CD14-positive monocyte (primary cell): Measurements from ENCODE around the gene MINDY3. TPM values are rescaled to one million over a fixed set of nuclear protein-coding genes. Genes with fewer than 3 reads are reported as not detected.

Source experiments
- DNase-seq, 3 donors: peaks; one replicate each; pipeline ENCODE4 v3.0.0-alpha.2; 2011 to 2022
- H2AFZ ChIP-seq: 2 replicates; pipeline ENCODE4 v1.6.0; 2012; ENCODE audit warnings: mild to moderate bottlenecking, low read depth, low read length, inconsistent platforms; ENCODE audit not compliant: insufficient read depth, poor library complexity, severe bottlenecking
- H3K27ac ChIP-seq, 2 donors: 1 replicate in 1 of 2; 2 replicates in 1 of 2; pipeline ENCODE4 v1.5.1; 2012 to 2013; ENCODE audit warnings: low read length in 2 of 2, control low read depth in 1 of 2, inconsistent platforms in 1 of 2, low read depth in 1 of 2, mild to moderate bottlenecking in 1 of 2
- H3K27me3 ChIP-seq, 2 donors: one replicate each; pipeline versions ENCODE4 v1.6.0 to v1.6.1; 2011 to 2013; ENCODE audit warnings: low read length in 2 of 2; ENCODE audit not compliant: control insufficient read depth in 2 of 2, insufficient read depth in 2 of 2
- H3K36me3 ChIP-seq, 2 donors: replicated peaks in 1 of 2; 1 replicate in 1 of 2; 2 replicates in 1 of 2; pipeline versions ENCODE4 v1.5.1 to v1.6.1; 2012 to 2013; ENCODE audit warnings: low read length in 2 of 2, control low read depth in 1 of 2, inconsistent platforms in 1 of 2, mild to moderate bottlenecking in 1 of 2; ENCODE audit not compliant: insufficient read depth in 2 of 2, control insufficient read depth in 1 of 2
- H3K4me1 ChIP-seq, 2 donors: 1 replicate in 1 of 2; 2 replicates in 1 of 2; pipeline versions ENCODE4 v1.5.1 to v1.6.1; 2012 to 2013; ENCODE audit warnings: low read length in 2 of 2, control low read depth in 1 of 2, inconsistent platforms in 1 of 2, mild to moderate bottlenecking in 1 of 2, moderate library complexity in 1 of 2; ENCODE audit not compliant: insufficient read depth in 2 of 2, control insufficient read depth in 1 of 2
- H3K4me2 ChIP-seq: replicated peaks from 2 replicates; pipeline ENCODE3; 2012; ENCODE audit warnings: low read length, moderate library complexity, mild to moderate bottlenecking; ENCODE audit not compliant: poor library complexity, severe bottlenecking; ENCODE audit errors: extremely low read depth
- H3K4me3 ChIP-seq, 3 experiments: fragments of 200-600 bp in 1 of 3; sonication (generic) in 1 of 3; replicated peaks in 1 of 3; 1 replicate in 2 of 3; 2 replicates in 1 of 3; pipeline ENCODE4 v1.5.1; 2011 to 2013; ENCODE audit warnings: low read length in 3 of 3, mild to moderate bottlenecking in 3 of 3, control low read depth in 2 of 3, low read depth in 2 of 3, inconsistent platforms in 1 of 3, moderate library complexity in 1 of 3
- H3K79me2 ChIP-seq: 2 replicates; pipeline ENCODE4 v1.6.0; 2012; ENCODE audit warnings: mild to moderate bottlenecking, control low read depth, inconsistent platforms, low read length, moderate library complexity; ENCODE audit not compliant: insufficient read depth
- H3K9ac ChIP-seq: 2 replicates; pipeline ENCODE4 v1.6.0; 2017; ENCODE audit warnings: low read length, mild to moderate bottlenecking; ENCODE audit not compliant: insufficient read depth, poor library complexity, severe bottlenecking
- H3K9me3 ChIP-seq, 2 donors: replicated peaks in 1 of 2; 1 replicate in 1 of 2; 2 replicates in 1 of 2; pipeline versions ENCODE4 v1.5.1 to v1.6.1; 2012 to 2013; ENCODE audit warnings: low read length in 2 of 2, control low read depth in 1 of 2; ENCODE audit not compliant: control insufficient read depth in 1 of 2, insufficient read depth in 1 of 2
- H4K20me1 ChIP-seq: 2 replicates; pipeline ENCODE4 v1.6.0; 2012; ENCODE audit warnings: mild to moderate bottlenecking, low read length, control low read depth, moderate library complexity; ENCODE audit not compliant: insufficient read depth
- H3K27ac Mint-ChIP-seq, 7 donors: one replicate each; pipeline ENCODE4 v1.8.0; 2020; ENCODE audit warnings: mild to moderate bottlenecking in 7 of 7, mixed read lengths in 7 of 7, moderate library complexity in 6 of 7, inconsistent platforms in 2 of 7
- H3K27me3 Mint-ChIP-seq, 3 donors: one replicate each; pipeline ENCODE4 v1.8.0; 2021 to 2022; ENCODE audit warnings: low read depth in 3 of 3, mild to moderate bottlenecking in 3 of 3, mixed read lengths in 3 of 3, moderate library complexity in 3 of 3, inconsistent platforms in 1 of 3
- H3K36me3 Mint-ChIP-seq, 2 donors: one replicate each; pipeline ENCODE4 v1.8.0; 2020; ENCODE audit warnings: mixed read lengths in 2 of 2, inconsistent platforms in 1 of 2, mild to moderate bottlenecking in 1 of 2
- H3K4me1 Mint-ChIP-seq: one replicate; pipeline ENCODE4 v1.8.0; 2020; ENCODE audit warnings: mild to moderate bottlenecking, mixed read lengths
- H3K4me3 Mint-ChIP-seq, 2 donors: one replicate each; pipeline ENCODE4 v1.8.0; 2020; ENCODE audit warnings: mild to moderate bottlenecking in 2 of 2, mixed read lengths in 2 of 2, moderate library complexity in 1 of 2
- H3K9me3 Mint-ChIP-seq, 7 donors: one replicate each; pipeline ENCODE4 v1.8.0; 2020 to 2022; ENCODE audit warnings: mixed read lengths in 7 of 7, mild to moderate bottlenecking in 6 of 7, moderate library complexity in 6 of 7, inconsistent platforms in 2 of 7
- CTCF ChIP-seq: fragments of 200-600 bp; IDR thresholded peaks from one replicate; pipeline ENCODE4 v1.8.0; 2022; ENCODE audit warnings: antibody characterized with exemption, mild to moderate bottlenecking
- WGBS: methylation state at CpG from one replicate; pipeline ENCODE4 v1.1.5; 2013; ENCODE audit warnings: missing lambda C conversion rate; ENCODE audit not compliant: insufficient coverage; 5-methylcytosine and 5-hydroxymethylcytosine counted together
- intact Hi-C, 2 donors: fragments of 100-400 bp; cut with micrococcal nuclease; formaldehyde crosslinking; loops; one replicate each; pipeline versions ENCODE4 v1.15.0 to v1.15.1; 2023
- polyA plus RNA-seq, 3 donors: library from polyadenylated mRNA; depleted of rRNA in 1 of 3; unstranded in 2 of 3; stranded (reverse) in 1 of 3; fragments of 300-500 nt in 2 of 3; fragments of >200 nt in 1 of 3; fragmentation: Illumina TruSeq in 2 of 3; gene quantifications; 1 replicate in 2 of 3; 2 replicates in 1 of 3; pipeline ENCODE4 v1.2.3, GENCODE V29; 2012 to 2021

The MINDY3 gene
- polyA plus RNA-seq, 3 donors: 2.4 to 14.8 (median 4.4) TPM

- no peak for DNase-seq
These were observed 67.5 kb downstream of the MINDY3 start for GRCh38 chr10:15792777-15793176.

GRCh38 chr10:15791816-15792524 is 68.3 kb downstream of the MINDY3 start:
- no peak overlapping the region for H3K4me3 ChIP-seq
- H3K36me3 Mint-ChIP-seq: peaks cover 61 to 62% of the 10 kb centered on the region in 2 donors
- H3K36me3 ChIP-seq: peaks cover 52 to 87% of the 10 kb centered on the region in 2 donors
- WGBS: no CpG with 5 or more reads among the region's 2 CpGs
- H3K27me3 ChIP-seq: no peaks in the 10 kb centered on the region
- DNase-seq: no peak
- H3K9ac ChIP-seq: no peak overlapping the region
- no peaks in the 10 kb centered on the region for H4K20me1 ChIP-seq
- intact Hi-C loops: no loop called here
- no peaks in the 10 kb centered on the region for H3K4me1 Mint-ChIP-seq
- no peak overlapping the region for H2AFZ ChIP-seq
- H3K9me3 Mint-ChIP-seq: no peaks in the 10 kb centered on the region
- H3K4me1 ChIP-seq: no peaks in the 10 kb centered on the region
- no peak overlapping the region for H3K4me2 ChIP-seq
- no peak overlapping the region for H3K27ac ChIP-seq
- TF ChIP-seq CTCF: no peak
- no peak overlapping the region for H3K4me3 Mint-ChIP-seq
- peak overlapping the region in 1 of 7 donors; percentile 3 for H3K27ac Mint-ChIP-seq
- no peaks in the 10 kb centered on the region for H3K9me3 ChIP-seq
- H3K79me2 ChIP-seq: no peaks in the 10 kb centered on the region
- no peaks in the 10 kb centered on the region for H3K27me3 Mint-ChIP-seq

More at GRCh38 chr10:15792777-15793176, 67.5 kb downstream of the MINDY3 start:
- intact Hi-C loops: no loop called here
- peaks cover 44 to 79% of the 10 kb centered on the region in 2 donors for H3K36me3 ChIP-seq
- no peak overlapping the region for H3K27ac Mint-ChIP-seq
- WGBS: 100% methylated on average over 1 of the region's 4 CpGs
- no peak overlapping the region for H3K4me2 ChIP-seq
- H3K27me3 Mint-ChIP-seq: no peaks in the 10 kb centered on the region
- no peak overlapping the region for H3K9ac ChIP-seq
- no peaks in the 10 kb centered on the region for H3K4me1 ChIP-seq
- no peaks in the 10 kb centered on the region for H3K4me1 Mint-ChIP-seq
- H4K20me1 ChIP-seq: no peaks in the 10 kb centered on the region
- no peak overlapping the region for H3K4me3 ChIP-seq
- no peaks in the 10 kb centered on the region for H3K79me2 ChIP-seq
- peaks cover 55 to 56% of the 10 kb centered on the region in 2 donors for H3K36me3 Mint-ChIP-seq
- TF ChIP-seq CTCF: no peak
- no peak overlapping the region for H3K27ac ChIP-seq
- H3K9me3 ChIP-seq: no peaks in the 10 kb centered on the region
- H3K4me3 Mint-ChIP-seq: no peak overlapping the region
- no peak overlapping the region for H2AFZ ChIP-seq
- no peaks in the 10 kb centered on the region for H3K9me3 Mint-ChIP-seq
- H3K27me3 ChIP-seq: no peaks in the 10 kb centered on the region
